H1 (cell line): ENCODE measurements around the gene ZNF385C. TPM values are rescaled to one million over a fixed set of nuclear protein-coding genes. Genes with fewer than 3 reads are reported as not detected.

ENCODE experiments used
- CTCF ChIA-PET: fragments of 300-600 bp; sonication (Branson Sonifier 250); formaldehyde crosslinking; loops from one replicate; lab custom pipeline; 2021; ENCODE audit not compliant: partially characterized antibody; lab: Charles Lee
- POLR2A ChIA-PET: fragments of 300-600 bp; sonication (Branson Sonifier 250); formaldehyde crosslinking; loops from one replicate; lab custom pipeline; 2021; ENCODE audit warnings: inconsistent platforms; ENCODE audit not compliant: partially characterized antibody; lab: Charles Lee
- DNase-seq, 2 experiments: peaks; one replicate each; pipeline versions ENCODE4 v3.0.0 to v3.0.0-alpha.2; 2010 to 2022; ENCODE audit warnings: low spot score in 2 of 2, low read depth in 1 of 2, mixed read lengths in 1 of 2
- FAIRE-seq: peaks from 2 replicates; lab custom pipeline; 2011; peaks lifted over from hg19 to GRCh38; lab: Jason Lieb, UNC
- H2AFZ ChIP-seq: 2 replicates; pipeline ENCODE4 v1.8.1; 2012; ENCODE audit warnings: low read length, inconsistent platforms
- H2AK5ac ChIP-seq: 2 replicates; pipeline ENCODE4 v1.6.1; 2013; ENCODE audit warnings: low read depth, low read length
- H2BK120ac ChIP-seq: replicated peaks from 2 replicates; pipeline ENCODE3; 2013; ENCODE audit warnings: low read depth, low read length, inconsistent platforms
- H2BK12ac ChIP-seq: 2 replicates; pipeline ENCODE4 v1.6.1; 2013; ENCODE audit warnings: low read depth, low read length
- H2BK15ac ChIP-seq: 2 replicates; pipeline ENCODE4 v1.6.1; 2013; ENCODE audit warnings: low read length
- H2BK20ac ChIP-seq: 2 replicates; pipeline ENCODE4 v1.6.1; 2013; ENCODE audit warnings: low read length
- H2BK5ac ChIP-seq: 2 replicates; pipeline ENCODE4 v1.6.1; 2013; ENCODE audit warnings: low read depth, low read length
- H3K14ac ChIP-seq: 2 replicates; pipeline ENCODE4 v1.6.1; 2013; ENCODE audit warnings: inconsistent platforms; ENCODE audit not compliant: insufficient read length
- H3K18ac ChIP-seq: 2 replicates; pipeline ENCODE4 v1.6.1; 2013; ENCODE audit warnings: low read length; ENCODE audit errors: extremely low read depth
- H3K23ac ChIP-seq: 2 replicates; pipeline ENCODE4 v1.6.1; 2013; ENCODE audit warnings: inconsistent platforms; ENCODE audit not compliant: insufficient read length
- H3K23me2 ChIP-seq: 2 replicates; pipeline ENCODE4 v1.6.1; 2013; ENCODE audit warnings: low read depth, low read length
- H3K27ac ChIP-seq: 2 replicates; pipeline ENCODE4 v1.6.1; 2011; ENCODE audit warnings: low read depth, low read length, inconsistent platforms
- H3K27me3 ChIP-seq, 4 experiments: replicated peaks in 1 of 4; 1 replicate in 1 of 4; 2 replicates in 3 of 4; pipeline versions ENCODE4 v1.6.1 to v1.8.1; 2011 to 2013; ENCODE audit warnings: low read length in 3 of 4, mild to moderate bottlenecking in 3 of 4, inconsistent platforms in 2 of 4, mixed read lengths in 2 of 4, moderate library complexity in 1 of 4; ENCODE audit not compliant: control insufficient read depth in 3 of 4, insufficient read depth in 3 of 4; ENCODE audit errors: extremely low read depth in 1 of 4
- H3K36me3 ChIP-seq, 4 experiments: 2 replicates each; pipeline versions ENCODE4 v1.6.1 to v1.8.1; 2011 to 2013; ENCODE audit warnings: mild to moderate bottlenecking in 4 of 4, low read length in 3 of 4, moderate library complexity in 2 of 4, control low read depth in 1 of 4, inconsistent platforms in 1 of 4; ENCODE audit not compliant: insufficient read depth in 4 of 4, control insufficient read depth in 2 of 4
- H3K4ac ChIP-seq: replicated peaks from 2 replicates; pipeline ENCODE3; 2013; ENCODE audit warnings: low read length, low read depth, mixed read lengths, inconsistent platforms; ENCODE audit not compliant: insufficient read length
- H3K4me1 ChIP-seq, 4 experiments: replicated peaks in 1 of 4; 1 replicate in 1 of 4; 2 replicates in 3 of 4; pipeline versions ENCODE4 v1.6.1 to v1.8.1; 2011 to 2013; ENCODE audit warnings: low read length in 3 of 4, inconsistent platforms in 2 of 4, mixed read lengths in 1 of 4; ENCODE audit not compliant: insufficient read depth in 4 of 4, control insufficient read depth in 3 of 4
- H3K4me2 ChIP-seq, 2 experiments: 2 replicates each; pipeline versions ENCODE4 v1.6.1 to v1.8.1; 2011 to 2013; ENCODE audit warnings: low read depth in 2 of 2, low read length in 2 of 2, control low read depth in 1 of 2, inconsistent platforms in 1 of 2, mild to moderate bottlenecking in 1 of 2; ENCODE audit not compliant: insufficient read depth in 1 of 2
- H3K4me3 ChIP-seq, 4 experiments: fragments of 200-600, 300-600 bp in 1 of 4; sonication (generic), shearing (Covaris generic), sonication (Bioruptor Twin) in 1 of 4; 2 replicates each; pipeline versions ENCODE4 v1.5.1 to v1.8.1; 2011 to 2016; ENCODE audit warnings: low read length in 4 of 4, low read depth in 3 of 4, control low read depth in 2 of 4, inconsistent platforms in 2 of 4, mild to moderate bottlenecking in 2 of 4, mixed read lengths in 1 of 4, moderate library complexity in 1 of 4; ENCODE audit not compliant: insufficient read depth in 2 of 4; ENCODE audit errors: extremely low read depth in 1 of 4
- H3K56ac ChIP-seq: replicated peaks from 2 replicates; pipeline ENCODE3; 2013; ENCODE audit warnings: low read depth, mild to moderate bottlenecking, mixed read lengths, low read length, inconsistent platforms; ENCODE audit not compliant: insufficient read length
- H3K79me1 ChIP-seq: 2 replicates; pipeline ENCODE4 v1.6.1; 2013; ENCODE audit warnings: low read depth, low read length, control low read depth
- H3K79me2 ChIP-seq, 2 experiments: 2 replicates each; pipeline versions ENCODE4 v1.6.1 to v1.8.1; 2012 to 2013; ENCODE audit warnings: low read length in 2 of 2, mild to moderate bottlenecking in 2 of 2, inconsistent platforms in 1 of 2; ENCODE audit not compliant: insufficient read depth in 2 of 2, control insufficient read depth in 1 of 2
- H3K9ac ChIP-seq, 4 experiments: replicated peaks in 1 of 4; 1 replicate in 1 of 4; 2 replicates in 3 of 4; pipeline versions ENCODE4 v1.6.1 to v1.8.1; 2011 to 2013; ENCODE audit warnings: low read depth in 3 of 4, low read length in 3 of 4, control low read depth in 2 of 4, mild to moderate bottlenecking in 2 of 4, moderate library complexity in 2 of 4, inconsistent platforms in 1 of 4; ENCODE audit errors: extremely low read depth in 1 of 4
- H3K9me3 ChIP-seq, 2 experiments: 2 replicates each; pipeline versions ENCODE4 v1.6.1 to v1.8.1; 2012 to 2013; ENCODE audit warnings: mild to moderate bottlenecking in 2 of 2, moderate library complexity in 2 of 2, control low read depth in 1 of 2, inconsistent platforms in 1 of 2, low read depth in 1 of 2, low read length in 1 of 2, mixed read lengths in 1 of 2; ENCODE audit not compliant: insufficient read depth in 2 of 2
- H4K20me1 ChIP-seq, 2 experiments: replicated peaks in 1 of 2; 2 replicates each; pipeline versions ENCODE3 to v1.8.1; 2011 to 2013; ENCODE audit warnings: inconsistent platforms in 2 of 2, low read length in 2 of 2, mild to moderate bottlenecking in 1 of 2; ENCODE audit not compliant: insufficient read depth in 2 of 2, control insufficient read depth in 1 of 2
- H4K5ac ChIP-seq: 2 replicates; pipeline ENCODE4 v1.6.1; 2013; ENCODE audit warnings: low read length, low read depth, mixed read lengths, inconsistent platforms; ENCODE audit not compliant: insufficient read length
- H4K8ac ChIP-seq: 2 replicates; pipeline ENCODE4 v1.8.0; 2013; ENCODE audit warnings: mild to moderate bottlenecking, moderate library complexity, low read length, inconsistent platforms; ENCODE audit not compliant: insufficient read depth; ENCODE audit errors: extremely low read depth
- H4K91ac ChIP-seq: replicated peaks from 2 replicates; pipeline ENCODE3; 2013; ENCODE audit warnings: low read length, mixed read lengths, inconsistent platforms; ENCODE audit not compliant: insufficient read length
- ATF3 ChIP-seq: IDR thresholded peaks from 2 replicates; pipeline ENCODE4 v1.6.1; 2011; ENCODE audit warnings: low read depth, mild to moderate bottlenecking, low read length; ENCODE audit not compliant: insufficient read depth
- EZH2 ChIP-seq: fragments of 200-600 bp; sonication (generic); IDR thresholded peaks from 2 replicates; pipeline ENCODE4 v1.7.1; 2012; ENCODE audit warnings: low read depth, mild to moderate bottlenecking, moderate library complexity, low read length, inconsistent platforms; ENCODE audit not compliant: severe bottlenecking
- GABPA ChIP-seq: IDR thresholded peaks from 2 replicates; pipeline ENCODE4 v1.6.1; 2011; ENCODE audit warnings: mild to moderate bottlenecking, low read length, moderate library complexity, borderline replicate concordance; ENCODE audit not compliant: insufficient read depth
- KDM1A ChIP-seq: fragments of 200-600, 300-600 bp; sonication (generic); IDR thresholded peaks from 2 replicates; pipeline ENCODE4 v1.7.1; 2016; ENCODE audit warnings: mild to moderate bottlenecking, low read length, borderline replicate concordance
- MAX ChIP-seq: IDR thresholded peaks from 2 replicates; pipeline ENCODE4 v1.6.1; 2012; ENCODE audit warnings: inconsistent platforms
- POLR2A ChIP-seq, 2 experiments: IDR thresholded peaks; 1 replicate in 1 of 2; 2 replicates in 1 of 2; pipeline ENCODE4 v1.6.1; 2011; ENCODE audit warnings: low read depth in 2 of 2, low read length in 2 of 2, mild to moderate bottlenecking in 2 of 2; ENCODE audit errors: control extremely low read depth in 1 of 2
- POU5F1 ChIP-seq: IDR thresholded peaks from 2 replicates; pipeline ENCODE4 v1.6.1; 2011; ENCODE audit warnings: low read depth, mild to moderate bottlenecking, low read length, moderate library complexity
- RNF2 ChIP-seq: fragments of 200-900, 300-1000 bp; sonication (generic); IDR thresholded peaks from 2 replicates; pipeline ENCODE4 v1.7.1; 2016; ENCODE audit warnings: borderline replicate concordance, low read depth, mild to moderate bottlenecking, antibody characterized with exemption, low read length; ENCODE audit not compliant: poor library complexity, severe bottlenecking; ENCODE audit errors: missing control alignments
- TEAD4 ChIP-seq: IDR thresholded peaks from 2 replicates; pipeline ENCODE4 v1.6.1; 2012; ENCODE audit warnings: low read depth, low read length, inconsistent platforms, mixed read lengths
- USF2 ChIP-seq: IDR thresholded peaks from 2 replicates; pipeline ENCODE4 v1.6.1; 2011; ENCODE audit warnings: low read length, improper control_type of control experiment
- WGBS, 2 experiments: shearing (Covaris generic) in 1 of 2; methylation state at CpG; one replicate each; pipeline versions ENCODE4 v1.1.6 to v1.1.7; 2013 to 2015; ENCODE audit warnings: low lambda C conversion rate in 2 of 2, mixed read lengths in 2 of 2, inconsistent platforms in 1 of 2, low coverage in 1 of 2, missing lambda C conversion rate in 1 of 2; ENCODE audit not compliant: insufficient replicate concordance in 2 of 2, insufficient coverage in 1 of 2, insufficient read length in 1 of 2; ENCODE audit errors: extremely low coverage in 1 of 2, missing lambda C conversion rate in 1 of 2; 5-methylcytosine and 5-hydroxymethylcytosine counted together
- polyA plus RNA-seq, 7 experiments: library from polyadenylated mRNA; depleted of rRNA in 3 of 7; stranded (reverse) in 5 of 7; unstranded in 2 of 7; fragments of >200 nt in 5 of 7; fragments of 200-250 nt in 2 of 7; gene quantifications; 1 replicate in 5 of 7; 2 replicates in 1 of 7; 4 replicates in 1 of 7; pipeline versions ENCODE4 v1.2.1 to v1.2.3, GENCODE V29; 2011 to 2013; ENCODE audit warnings: missing spikeins in 2 of 7, mixed read lengths in 2 of 7
- total RNA-seq: library from RNA; stranded (reverse); fragmentation: NEBNext Ultra II Directional; extraction: Animal tissue kit (Norgen Biotek cat#: 25700); gene quantifications from 2 replicates; pipeline ENCODE4 v1.2.1, GENCODE V29; 2021

Gene ZNF385C
- total and polyA plus RNA-seq, 2 of the 8 experiments (the other 6 are each of a cell fraction or from before 2014, with no cell fraction given) = 3.9 to 6.1 TPM

- peaks cover 8% of the 10 kb centered on the region; the same call in 1 of the 2 replicates for H3K23me2 ChIP-seq
- H3K4me2 ChIP-seq = peak overlapping the region; percentile 65 to 96
- H3K27me3 ChIP-seq = peaks cover 0 to 4% (median 1%) of the 10 kb centered on the region in 4 experiments; a peak in 3 of 7 replicates
- no peak overlapping the region for H2BK15ac ChIP-seq
- no peaks in the 10 kb centered on the region for H3K79me2 ChIP-seq
- no peak overlapping the region for H2BK5ac ChIP-seq
- no peak for FAIRE-seq
- no peak overlapping the region for H3K4ac ChIP-seq
- H2AK5ac ChIP-seq = no peak overlapping the region
- H3K23ac ChIP-seq = no peak overlapping the region
- no peak overlapping the region for H2BK12ac ChIP-seq
- no peak overlapping the region for H3K27ac ChIP-seq
- H4K20me1 ChIP-seq = no peaks in the 10 kb centered on the region
- H4K91ac ChIP-seq = no peak overlapping the region
- H3K4me3 ChIP-seq = peak overlapping the region; percentile 40 to 73 (median 62)
- H3K9me3 ChIP-seq = no peaks in the 10 kb centered on the region
- POLR2A ChIA-PET = interaction anchor here (1.2 to 1.5 kb wide), 2 partner anchors 10 to 34 kb away, joined by 4 to 9 read pairs; no protein-coding TSS in a partner anchor
- H4K5ac ChIP-seq = no peak overlapping the region
- peaks cover 0 to 17% (median 10%) of the 10 kb centered on the region in 4 experiments; a peak in 6 of 7 replicates for H3K4me1 ChIP-seq
- DNase-seq = no peak
- no peak overlapping the region for H3K14ac ChIP-seq
- H4K8ac ChIP-seq = peak overlapping the region; percentile 35
- peak overlapping the region; percentile 60; the same call in 1 of the 2 replicates for H2AFZ ChIP-seq
- H3K18ac ChIP-seq = no peak overlapping the region
- no peaks in the 10 kb centered on the region for H3K79me1 ChIP-seq
- H3K9ac ChIP-seq = no peak overlapping the region; a peak in 1 of 7 replicates
- 10% methylated on average over 7 of the region's 7 CpGs; no CpG with 5 or more reads in 1 of the 2 experiments for WGBS, 2 experiments
- no peaks in the 10 kb centered on the region for H3K36me3 ChIP-seq
- H2BK20ac ChIP-seq = no peak overlapping the region
- H3K56ac ChIP-seq = no peak overlapping the region
- CTCF ChIA-PET = interaction anchor here (0.8 to 38.8 kb wide), 9 partner anchors 9 to 91 kb away, joined by 3 to 1084 read pairs (median 5); partner anchors contain the start of genes DHX58, HSPB9, KAT2A and NKIRAS2
- no peak overlapping the region for H2BK120ac ChIP-seq
- no peak for TF ChIP-seq GABPA
- TF ChIP-seq ATF3 = no peak
- TF ChIP-seq POU5F1 = no peak
- TF ChIP-seq POLR2A (IDR thresholded peaks at IDR 0.05; ENCODE audit: control extremely low read depth in 1 of 2, low read depth in 2 of 2, low read length in 2 of 2) = no peak
- no peak for TF ChIP-seq USF2
- TF ChIP-seq EZH2 = no peak
- no peak for TF ChIP-seq TEAD4
- TF ChIP-seq KDM1A = no peak
- no peak for TF ChIP-seq MAX
- no peak for TF ChIP-seq RNF2
These were observed 48.4 kb downstream of the ZNF385C start for GRCh38 chr17:42049834-42050392.
